Sigmoid colon (tissue), 4 donors: ENCODE data around the gene ACVR1.

Source experiments
- POLR2A ChIP-seq, 2 donors: fragments of 450-650 bp; IDR thresholded peaks; one replicate each; pipeline ENCODE4 v1.6.1; 2016; ENCODE audit warnings: antibody characterized with exemption in 2 of 2, mild to moderate bottlenecking in 2 of 2, moderate library complexity in 2 of 2
- POLR2AphosphoS5 ChIP-seq, 4 donors: sonication (generic); formaldehyde crosslinking; IDR thresholded peaks; one replicate each; pipeline ENCODE4 v1.6.1; 2017; ENCODE audit warnings: antibody characterized with exemption in 4 of 4
- TF ChIP-seq, protein P1 (sequence below), 4 experiments: fragments of 450-650 bp in 3 of 4; fragments of 200-600 bp in 1 of 4; IDR thresholded peaks; one replicate each; pipeline ENCODE4 v1.5.1; 2016 to 2019; ENCODE audit warnings: antibody characterized with exemption in 4 of 4, mild to moderate bottlenecking in 3 of 4, moderate library complexity in 2 of 4

DNA sequence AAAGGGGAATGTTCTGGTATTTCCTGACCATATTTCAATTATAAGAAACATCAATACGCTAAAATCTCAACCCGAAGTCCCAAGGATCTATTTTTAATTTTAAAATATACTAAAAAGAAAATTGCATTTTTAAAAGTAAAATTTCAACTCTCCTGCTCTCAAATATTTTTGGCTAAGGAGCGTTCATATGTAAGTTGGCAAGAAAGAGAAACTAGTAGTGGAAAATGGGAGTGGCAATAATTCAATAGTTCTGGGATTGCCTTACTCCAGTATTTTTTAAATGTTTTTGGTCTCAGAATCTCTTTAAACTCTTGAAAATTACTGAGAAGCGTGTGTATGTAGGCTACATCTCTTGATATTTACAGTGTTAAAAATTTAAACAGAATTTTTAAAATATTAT lies 72.7 kb downstream of the ACVR1 start:
- TF ChIP-seq, protein P1, sequence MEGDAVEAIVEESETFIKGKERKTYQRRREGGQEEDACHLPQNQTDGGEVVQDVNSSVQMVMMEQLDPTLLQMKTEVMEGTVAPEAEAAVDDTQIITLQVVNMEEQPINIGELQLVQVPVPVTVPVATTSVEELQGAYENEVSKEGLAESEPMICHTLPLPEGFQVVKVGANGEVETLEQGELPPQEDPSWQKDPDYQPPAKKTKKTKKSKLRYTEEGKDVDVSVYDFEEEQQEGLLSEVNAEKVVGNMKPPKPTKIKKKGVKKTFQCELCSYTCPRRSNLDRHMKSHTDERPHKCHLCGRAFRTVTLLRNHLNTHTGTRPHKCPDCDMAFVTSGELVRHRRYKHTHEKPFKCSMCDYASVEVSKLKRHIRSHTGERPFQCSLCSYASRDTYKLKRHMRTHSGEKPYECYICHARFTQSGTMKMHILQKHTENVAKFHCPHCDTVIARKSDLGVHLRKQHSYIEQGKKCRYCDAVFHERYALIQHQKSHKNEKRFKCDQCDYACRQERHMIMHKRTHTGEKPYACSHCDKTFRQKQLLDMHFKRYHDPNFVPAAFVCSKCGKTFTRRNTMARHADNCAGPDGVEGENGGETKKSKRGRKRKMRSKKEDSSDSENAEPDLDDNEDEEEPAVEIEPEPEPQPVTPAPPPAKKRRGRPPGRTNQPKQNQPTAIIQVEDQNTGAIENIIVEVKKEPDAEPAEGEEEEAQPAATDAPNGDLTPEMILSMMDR (IDR thresholded peaks at IDR 0.05), result no peak
- TF ChIP-seq POLR2AphosphoS5 (IDR thresholded peaks at IDR 0.05) (no peak), POLR2A (IDR thresholded peaks at IDR 0.05) (no peak)
